ENCODE measurements around the gene CPED1. TPM values are rescaled to one million over a fixed set of nuclear protein-coding genes. Genes with fewer than 3 reads are reported as not detected.
A peak's percentile ranks its signal among the peaks of the same experiment; 100 is the strongest.

Gene CPED1
- total RNA-seq, 4 donors from 2014 or later = 4.4 to 20.2 (median 14.0) TPM

DNA sequence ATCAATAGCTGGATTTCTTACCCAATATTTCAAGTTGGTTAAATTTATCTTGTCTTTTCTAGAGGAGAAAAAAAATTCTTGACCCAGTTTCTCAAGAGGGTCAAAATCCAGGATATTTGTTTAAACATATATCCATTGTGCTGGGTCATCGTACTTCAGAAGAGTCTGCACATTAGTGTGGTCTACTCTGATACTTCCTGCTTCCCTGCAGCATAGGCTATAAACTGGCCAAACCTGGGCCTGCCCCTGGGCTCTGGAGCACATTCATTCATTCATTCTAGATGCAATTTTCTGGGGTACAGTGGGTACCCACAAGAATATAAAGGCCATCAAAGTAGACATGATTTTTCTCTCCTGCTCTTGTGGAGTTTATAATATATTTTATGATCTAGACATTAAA is 198.2 kb downstream of the CPED1 start:
- Histone ChIP-seq H3K4me1 (peaks cover 0 to 16% (median 7%) of the 10 kb centered on the region in 4 donors), H3K4me3 (no peak overlapping the region), H3K9me3 (no peaks in the 10 kb centered on the region), H3K36me3 (no peaks in the 10 kb centered on the region), H3K27ac (peak overlapping the region in 1 of 4 donors; percentile 12), H3K27me3 (no peaks in the 10 kb centered on the region)
- TF ChIP-seq POLR2A (IDR thresholded peaks at IDR 0.05) = no peak
- no peak for TF ChIP-seq EP300 (IDR thresholded peaks at IDR 0.05; ENCODE audit: low read depth)
- TF ChIP-seq, protein P1, sequence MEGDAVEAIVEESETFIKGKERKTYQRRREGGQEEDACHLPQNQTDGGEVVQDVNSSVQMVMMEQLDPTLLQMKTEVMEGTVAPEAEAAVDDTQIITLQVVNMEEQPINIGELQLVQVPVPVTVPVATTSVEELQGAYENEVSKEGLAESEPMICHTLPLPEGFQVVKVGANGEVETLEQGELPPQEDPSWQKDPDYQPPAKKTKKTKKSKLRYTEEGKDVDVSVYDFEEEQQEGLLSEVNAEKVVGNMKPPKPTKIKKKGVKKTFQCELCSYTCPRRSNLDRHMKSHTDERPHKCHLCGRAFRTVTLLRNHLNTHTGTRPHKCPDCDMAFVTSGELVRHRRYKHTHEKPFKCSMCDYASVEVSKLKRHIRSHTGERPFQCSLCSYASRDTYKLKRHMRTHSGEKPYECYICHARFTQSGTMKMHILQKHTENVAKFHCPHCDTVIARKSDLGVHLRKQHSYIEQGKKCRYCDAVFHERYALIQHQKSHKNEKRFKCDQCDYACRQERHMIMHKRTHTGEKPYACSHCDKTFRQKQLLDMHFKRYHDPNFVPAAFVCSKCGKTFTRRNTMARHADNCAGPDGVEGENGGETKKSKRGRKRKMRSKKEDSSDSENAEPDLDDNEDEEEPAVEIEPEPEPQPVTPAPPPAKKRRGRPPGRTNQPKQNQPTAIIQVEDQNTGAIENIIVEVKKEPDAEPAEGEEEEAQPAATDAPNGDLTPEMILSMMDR (IDR thresholded peaks at IDR 0.05) = no peak
- TF ChIP-seq POLR2AphosphoS5 (IDR thresholded peaks at IDR 0.05) = no peak
- WGBS, 2 donors (ENCODE audit: low coverage in 1 of 2) = 38 to 50% methylated on average over 1 of the region's 1 CpG
- in situ Hi-C loops (cut with MboI; ENCODE audit: low pct_ligation_motif_present in 1 of 4, low pct_unique_long_range_greater_than_20kb in 1 of 4, low sequenced_read_pairs in 3 of 4) (no loop called here), intact Hi-C loops (cut with DNase I; ENCODE audit: low total_unique reads) (no loop called here)
- no peak for DNase-seq

DNA sequence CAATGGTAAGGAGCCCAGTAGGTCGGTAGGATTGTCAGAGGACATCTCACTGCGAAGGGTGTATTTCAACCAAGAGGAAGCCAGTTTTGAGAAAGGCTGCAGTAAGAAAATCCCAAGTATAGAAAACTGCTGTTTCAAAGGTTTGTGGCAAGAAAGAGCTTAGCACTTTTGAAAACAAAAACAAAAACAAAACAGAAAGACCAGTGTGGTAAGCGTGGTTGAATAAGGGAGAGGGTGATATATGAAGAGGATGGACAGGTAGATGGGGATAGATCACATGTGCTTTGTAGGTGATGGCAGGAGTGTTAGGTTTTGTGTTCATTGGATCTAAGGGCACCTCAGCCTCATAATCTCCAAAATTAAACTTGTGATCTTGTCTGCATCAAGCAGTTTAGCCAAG is 198.7 kb downstream of the CPED1 start:
- TF ChIP-seq EP300 (IDR thresholded peaks at IDR 0.05; ENCODE audit: low read depth) = no peak
- TF ChIP-seq, protein P1 (IDR thresholded peaks at IDR 0.05) = no peak
- no peak for TF ChIP-seq POLR2AphosphoS5 (IDR thresholded peaks at IDR 0.05)
- no peak for TF ChIP-seq POLR2A (IDR thresholded peaks at IDR 0.05)
- Histone ChIP-seq H3K4me1 (peaks cover 0 to 16% (median 7%) of the 10 kb centered on the region in 4 donors), H3K4me3 (no peak overlapping the region), H3K9me3 (no peaks in the 10 kb centered on the region), H3K36me3 (no peaks in the 10 kb centered on the region), H3K27me3 (no peaks in the 10 kb centered on the region), H3K27ac (peak overlapping the region in 3 of 4 donors; percentile 12 to 60 (median 22))
- WGBS, 2 donors (ENCODE audit: low coverage in 1 of 2) = 77 to 82% methylated on average over 3 of the region's 3 CpGs
- DNase-seq = no peak
- in situ Hi-C loops (cut with MboI; ENCODE audit: low pct_ligation_motif_present in 1 of 4, low pct_unique_long_range_greater_than_20kb in 1 of 4, low sequenced_read_pairs in 3 of 4) (no loop called here), intact Hi-C loops (cut with DNase I; ENCODE audit: low total_unique reads) (no loop called here)

DNA sequence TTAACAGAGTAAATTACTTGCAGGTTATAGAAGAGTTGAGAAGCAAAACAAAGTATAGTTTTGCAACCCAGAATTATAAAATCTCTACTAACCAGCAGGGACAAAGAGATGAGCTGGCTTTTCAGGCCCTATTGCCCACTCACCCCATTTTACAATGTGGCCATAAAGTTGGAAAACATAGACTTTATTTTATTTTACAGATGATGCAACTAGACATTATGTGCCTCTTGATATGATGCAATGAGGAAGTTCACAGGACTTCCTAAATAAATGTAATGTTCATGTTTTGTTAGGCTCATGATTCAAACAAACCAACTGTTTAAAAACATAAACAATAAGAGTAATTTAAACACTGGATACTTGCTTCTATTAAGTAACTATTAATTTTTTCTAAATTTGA is 199.2 kb downstream of the CPED1 start:
- Histone ChIP-seq H3K27me3 (no peaks in the 10 kb centered on the region), H3K4me1 (peaks cover 0 to 16% (median 7%) of the 10 kb centered on the region in 4 donors), H3K4me3 (no peak overlapping the region), H3K9me3 (no peaks in the 10 kb centered on the region), H3K27ac (peak overlapping the region in 3 of 4 donors; percentile 12 to 60 (median 22)), H3K36me3 (no peaks in the 10 kb centered on the region)
- in situ Hi-C loops (cut with MboI; ENCODE audit: low pct_ligation_motif_present in 1 of 4, low pct_unique_long_range_greater_than_20kb in 1 of 4, low sequenced_read_pairs in 3 of 4) = no loop called here
- intact Hi-C loops (cut with DNase I; ENCODE audit: low total_unique reads) = no loop called here
- TF ChIP-seq EP300 (IDR thresholded peaks at IDR 0.05; ENCODE audit: low read depth) = no peak
- no peak for TF ChIP-seq POLR2AphosphoS5 (IDR thresholded peaks at IDR 0.05)
- no peak for TF ChIP-seq POLR2A (IDR thresholded peaks at IDR 0.05)
- TF ChIP-seq, protein P1 (IDR thresholded peaks at IDR 0.05) = no peak
- DNase-seq = no peak

DNA sequence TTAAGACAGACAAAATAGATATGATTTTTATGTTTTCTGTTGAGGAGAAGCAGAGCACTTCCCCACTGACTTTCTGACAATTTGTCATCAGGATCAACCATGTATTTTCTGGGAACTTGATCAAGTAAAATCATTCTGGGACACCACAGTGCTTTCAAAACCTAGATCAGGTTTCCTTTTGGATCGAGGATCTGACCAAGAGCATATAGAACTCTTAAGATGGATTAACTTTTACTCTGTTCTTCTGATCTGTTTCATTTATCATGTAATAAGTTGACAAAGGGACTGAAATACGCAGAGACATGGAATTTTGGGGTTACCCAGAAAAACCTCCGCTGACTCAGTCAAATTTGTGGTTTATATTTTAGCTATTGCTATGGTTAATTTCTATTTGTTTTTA is 204.3 kb downstream of the CPED1 start:
- H3K4me3 ChIP-seq = no peak overlapping the region
- intact Hi-C loops (cut with DNase I; ENCODE audit: low total_unique reads) = no loop called here
- no peaks in the 10 kb centered on the region for H3K9me3 ChIP-seq
- H3K27ac ChIP-seq = no peak overlapping the region
- WGBS, 2 donors (ENCODE audit: low coverage in 1 of 2) = 70 to 87% methylated on average over 3 of the region's 3 CpGs
- TF ChIP-seq EP300 (IDR thresholded peaks at IDR 0.05; ENCODE audit: low read depth) = no peak
- no peak for TF ChIP-seq POLR2AphosphoS5 (IDR thresholded peaks at IDR 0.05)
- no peak for TF ChIP-seq POLR2A (IDR thresholded peaks at IDR 0.05)
- TF ChIP-seq, protein P1 (IDR thresholded peaks at IDR 0.05) = no peak
- peaks cover 0 to 2% (median 0%) of the 10 kb centered on the region in 4 donors for H3K4me1 ChIP-seq
- no peaks in the 10 kb centered on the region for H3K27me3 ChIP-seq
- H3K36me3 ChIP-seq = no peaks in the 10 kb centered on the region
- no peak for DNase-seq
- in situ Hi-C loops (cut with MboI; ENCODE audit: low pct_ligation_motif_present in 1 of 4, low pct_unique_long_range_greater_than_20kb in 1 of 4, low sequenced_read_pairs in 3 of 4) = no loop called here

All from transverse colon (tissue), 4 donors.